Activated CD8-positive, alpha-beta T cell treated with anti-CD3 and anti-CD28 coated beads, Interleukin-2, amount 10 ng/mL, durations not matched to agents 7 days and 5 days (primary cell): Measurements from ENCODE around the gene ZNF764. TPM values are rescaled to one million over a fixed set of nuclear protein-coding genes. Genes with fewer than 3 reads are reported as not detected.
"Not testable (repeated sequence)": the region's sequence is repeated elsewhere in the genome, so short reads cannot be mapped to it uniquely, and the experiment has no call there.

Experiments used
- ATAC-seq: fragments of 150-1000 bp; cut with Tn5 transposase; one replicate; pipeline ENCODE4 v1.10.0; 2021; ENCODE audit warnings: moderate library complexity
- CTCF ChIA-PET: fragments of 350-600 bp; sonication (Branson Sonifier 250); formaldehyde crosslinking; loops from one replicate; lab custom pipeline; 2021; ENCODE audit warnings: antibody characterized with exemption; lab: Charles Lee
- POLR2A ChIA-PET: fragments of 350-600 bp; sonication (Branson Sonifier 250); formaldehyde crosslinking; loops from one replicate; lab custom pipeline; 2021; ENCODE audit warnings: antibody characterized with exemption; lab: Charles Lee
- DNase-seq: peaks from one replicate; pipeline ENCODE4 v3.0.0-alpha.2; 2020
- H3K27ac Mint-ChIP-seq: one replicate; pipeline ENCODE4 v1.8.0; 2021; ENCODE audit warnings: mild to moderate bottlenecking, mixed read lengths
- H3K27me3 Mint-ChIP-seq: one replicate; pipeline ENCODE4 v1.8.0; 2021; ENCODE audit warnings: low read depth, mixed read lengths
- H3K36me3 Mint-ChIP-seq: one replicate; pipeline ENCODE4 v1.8.0; 2021; ENCODE audit warnings: low read depth, mixed read lengths
- H3K4me1 Mint-ChIP-seq: one replicate; pipeline ENCODE4 v1.8.0; 2021; ENCODE audit warnings: low read depth, mixed read lengths
- H3K4me3 Mint-ChIP-seq: one replicate; pipeline ENCODE4 v1.8.0; 2021; ENCODE audit warnings: mild to moderate bottlenecking, mixed read lengths
- H3K9me3 Mint-ChIP-seq: one replicate; pipeline ENCODE4 v1.8.0; 2022; ENCODE audit warnings: mixed read lengths; ENCODE audit not compliant: insufficient read depth
- total RNA-seq, 2 experiments: library from RNA; stranded (reverse); gene quantifications; one replicate each; pipeline ENCODE4 v1.2.3, GENCODE V29; 2021

ZNF764 gene
- total RNA-seq, 2 experiments from 2014 or later = 15.2 to 15.4 TPM

DNA sequence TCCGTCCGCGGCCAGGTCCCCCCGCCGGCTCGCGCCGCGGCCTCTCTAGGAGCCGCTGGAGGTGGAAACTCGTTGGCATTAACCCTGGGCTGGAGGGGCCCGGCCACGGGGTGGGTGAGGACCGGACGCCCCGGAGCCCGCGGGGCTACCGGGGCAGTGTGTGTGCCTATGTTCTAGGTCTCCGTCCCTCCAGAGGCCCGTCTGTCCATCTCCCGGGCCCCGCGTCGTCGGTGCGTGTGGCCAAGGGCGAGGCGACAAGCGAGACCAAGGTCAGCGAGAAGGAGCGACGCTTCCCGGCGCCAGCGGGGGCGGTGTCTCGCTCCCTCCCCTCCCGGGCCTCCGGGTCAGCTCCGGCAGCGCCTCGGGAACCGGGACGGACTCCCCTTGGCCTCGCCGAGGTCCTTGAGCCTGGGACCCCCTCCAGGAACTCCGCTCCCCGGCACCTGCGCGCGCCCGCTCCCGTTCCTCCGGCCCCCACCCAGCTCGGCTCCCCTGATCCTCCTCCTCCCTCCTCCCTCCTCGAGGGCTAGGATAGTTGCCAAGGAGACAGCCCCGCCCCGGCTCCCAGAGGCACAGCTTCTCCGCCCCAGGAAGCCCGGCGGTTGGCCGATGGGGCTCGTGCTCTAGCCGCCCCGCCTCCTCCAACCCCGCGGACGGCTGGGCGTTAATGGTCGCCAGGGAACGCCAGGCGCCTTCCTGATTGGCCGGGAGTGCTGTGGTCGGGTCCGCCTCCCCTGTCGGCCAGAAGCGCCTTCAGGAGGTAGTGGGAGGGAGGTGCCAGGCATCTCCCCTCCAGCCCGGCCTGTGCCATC lies 31.1 kb downstream of the ZNF764 start:
- peaks cover 32% of the 10 kb centered on the region for H3K4me1 Mint-ChIP-seq
- peak; percentile 90 for ATAC-seq

DNA sequence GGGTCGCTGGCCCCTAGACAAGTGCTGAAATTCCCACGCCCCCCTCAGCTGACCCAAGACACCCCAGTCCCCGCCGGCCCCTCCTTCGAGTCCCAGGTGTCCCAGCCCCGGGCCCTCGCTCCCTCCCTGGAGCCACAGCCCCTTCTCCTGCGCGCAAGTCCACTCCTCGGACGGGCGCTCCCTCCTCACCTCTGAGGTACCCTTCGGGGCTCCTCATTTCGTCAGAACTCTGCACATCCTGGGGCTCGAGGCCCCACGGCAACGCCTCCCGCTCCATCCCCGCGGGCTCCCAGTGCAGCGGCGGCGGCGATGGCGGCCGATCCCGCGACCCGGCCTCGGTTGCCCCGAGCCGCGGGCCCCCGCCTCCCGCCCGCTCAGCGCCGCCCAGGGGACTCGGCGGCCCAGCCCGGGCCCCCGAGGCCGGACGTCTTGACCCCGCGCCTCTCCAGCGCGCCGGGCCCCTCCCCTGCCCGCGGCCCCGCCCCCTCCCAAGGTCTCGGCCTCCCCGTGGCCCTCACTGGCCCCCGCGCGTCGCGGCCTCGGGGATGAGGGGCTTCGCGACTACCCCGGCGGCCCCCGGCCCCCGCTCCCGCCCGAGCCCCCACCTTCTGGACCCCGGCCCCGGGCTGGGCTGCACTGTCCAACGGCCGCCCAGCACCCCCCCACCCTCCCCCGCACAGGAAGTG lies 31.9 kb downstream of the ZNF764 start, which contains the start of gene ZNF768:
TSS of gene ZNF768 (minus strand) at position 430 of the 686 bp plus-strand sequence. CDS start at position 277, 153 bp downstream.
- Mint-ChIP-seq H3K27ac (peak within 1 kb of the TSS; percentile 75), H3K9me3 (no peaks in the 10 kb centered on the region), H3K27me3 (no peaks in the 10 kb centered on the region), H3K4me3 (peak within 1 kb of the TSS; percentile 78), H3K36me3 (peaks cover 25% of the 10 kb centered on the region), H3K4me1 (peaks cover 32% of the 10 kb centered on the region)
- ATAC-seq (peak; percentile 31), DNase-seq (peak; percentile 34)
- ChIA-PET CTCF (interaction anchor here (1.0 to 1.9 kb wide), 4 partner anchors 9 to 96 kb away, joined by 3 to 12 read pairs (median 6); partner anchors contain the start of genes DCTPP1 and ZNF747), POLR2A (interaction anchor here (0.7 to 1.6 kb wide), 8 partner anchors 9 to 132 kb away, joined by 3 to 6 read pairs (median 4); partner anchors contain the start of genes FBRS, ZNF747 and ZNF785)

More for the DNA sequence above, 31.1 kb downstream of the ZNF764 start:
- ChIA-PET POLR2A (interaction anchor here (0.6 to 1.3 kb wide), 6 partner anchors 9 to 97 kb away, joined by 3 to 6 read pairs (median 4); partner anchors contain the start of genes DCTPP1, ZNF747 and ZNF785), CTCF (interaction anchor here (0.8 to 1.6 kb wide), 6 partner anchors 9 to 97 kb away, joined by 3 to 7 read pairs (median 4); partner anchors contain the start of gene DCTPP1)
- peak overlapping the region; percentile 75 for H3K27ac Mint-ChIP-seq
- H3K9me3 Mint-ChIP-seq = no peaks in the 10 kb centered on the region
- peak; percentile 97 for DNase-seq
- peaks cover 21% of the 10 kb centered on the region for H3K36me3 Mint-ChIP-seq
- H3K4me3 Mint-ChIP-seq = peak overlapping the region; percentile 73
- no peaks in the 10 kb centered on the region for H3K27me3 Mint-ChIP-seq

DNA sequence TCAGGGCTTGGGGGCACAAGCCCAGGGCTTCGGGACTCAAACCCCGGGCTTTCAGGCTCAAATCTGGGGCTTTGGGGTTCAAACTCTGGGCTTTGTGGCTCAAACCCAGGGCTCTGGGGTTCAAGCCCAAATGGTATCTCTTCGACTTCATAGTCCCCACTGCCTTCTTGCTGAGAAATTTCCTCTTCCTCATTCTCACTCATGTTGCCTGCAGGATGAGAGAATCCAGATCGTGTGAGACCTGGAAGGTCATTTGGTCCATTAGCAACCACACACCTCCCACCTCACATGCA lies 32.4 kb downstream of the ZNF764 start:
- H3K27ac Mint-ChIP-seq = peak overlapping the region; percentile 72
- ChIA-PET POLR2A (interaction anchor here (1.2 to 1.6 kb wide), 3 partner anchors 43 to 133 kb away, joined by 3 to 6 read pairs (median 3); partner anchors contain the start of gene FBRS), CTCF (interaction anchor here (0.8 to 1.9 kb wide), 5 partner anchors 10 to 96 kb away, joined by 3 to 12 read pairs (median 4); partner anchors contain the start of genes DCTPP1 and ZNF747)
- no peaks in the 10 kb centered on the region for H3K27me3 Mint-ChIP-seq
- peak overlapping the region; percentile 78 for H3K4me3 Mint-ChIP-seq
- H3K4me1 Mint-ChIP-seq = peaks cover 30% of the 10 kb centered on the region
- ATAC-seq (no peak), DNase-seq (no peak)
- peaks cover 21% of the 10 kb centered on the region for H3K36me3 Mint-ChIP-seq
- H3K9me3 Mint-ChIP-seq = no peaks in the 10 kb centered on the region

DNA sequence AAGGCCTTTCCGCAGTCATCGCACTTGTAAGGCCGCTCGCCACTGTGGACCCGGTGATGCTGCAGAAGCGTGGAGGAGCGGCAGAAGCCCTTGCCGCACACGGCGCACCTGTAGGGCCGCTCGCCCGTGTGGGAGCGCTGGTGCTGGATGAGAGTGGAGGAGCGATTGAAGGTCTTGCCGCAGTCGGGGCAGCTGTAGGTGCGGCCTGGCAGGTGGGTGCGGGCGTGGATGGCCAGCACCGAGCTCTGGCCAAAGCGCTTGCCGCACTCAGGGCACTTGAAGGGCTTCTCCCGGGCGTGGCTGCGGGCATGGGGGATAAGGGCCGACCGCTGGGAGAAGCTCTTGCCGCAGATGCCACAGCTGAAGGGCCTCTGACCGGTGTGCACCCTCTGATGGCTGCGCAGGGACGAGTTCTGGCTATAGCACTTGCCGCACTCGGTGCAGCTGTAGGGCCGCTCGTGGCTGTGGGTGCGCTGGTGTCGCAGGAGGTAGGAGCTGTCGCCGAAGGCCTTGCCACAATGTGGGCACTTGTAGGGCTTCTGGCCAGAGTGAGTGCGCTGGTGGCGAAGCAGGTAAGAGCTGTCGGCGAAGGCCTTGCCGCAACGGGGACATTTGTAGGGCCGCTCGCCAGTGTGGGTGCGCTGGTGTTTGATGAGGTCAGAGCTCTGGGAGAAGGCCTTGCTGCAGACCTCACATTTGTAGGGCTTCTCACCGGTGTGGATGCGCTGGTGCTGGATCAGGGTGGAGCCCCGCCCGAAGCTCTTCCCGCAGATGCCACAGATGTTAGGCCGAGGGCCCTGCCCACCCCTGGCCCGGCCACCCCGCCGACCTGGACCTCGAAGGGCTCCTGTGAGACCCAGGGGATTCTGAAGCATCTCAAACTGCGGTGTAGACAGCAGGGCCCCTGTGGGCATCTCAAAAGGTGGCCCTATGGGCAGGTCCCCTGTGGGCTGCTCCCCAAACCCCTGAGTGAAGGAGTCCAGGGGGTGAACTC lies 33.3 kb downstream of the ZNF764 start:
- Mint-ChIP-seq H3K27me3 (no peaks in the 10 kb centered on the region), H3K4me3 (no peak overlapping the region), H3K4me1 (peaks cover 23% of the 10 kb centered on the region), H3K36me3 (peaks cover 27% of the 10 kb centered on the region), H3K27ac (no peak overlapping the region), H3K9me3 (no peaks in the 10 kb centered on the region)
- DNase-seq = no peak
- ChIA-PET CTCF (interaction anchor here (0.8 to 1.9 kb wide), 7 partner anchors 10 to 115 kb away, joined by 3 to 12 read pairs (median 3); partner anchors contain the start of genes DCTPP1 and ZNF747), POLR2A (interaction anchor here (0.7 to 1.6 kb wide), 10 partner anchors 8 to 134 kb away, joined by 3 to 6 read pairs (median 4); partner anchors contain the start of genes FBRS, ZNF689 and ZNF747)
- ATAC-seq = no peak

DNA sequence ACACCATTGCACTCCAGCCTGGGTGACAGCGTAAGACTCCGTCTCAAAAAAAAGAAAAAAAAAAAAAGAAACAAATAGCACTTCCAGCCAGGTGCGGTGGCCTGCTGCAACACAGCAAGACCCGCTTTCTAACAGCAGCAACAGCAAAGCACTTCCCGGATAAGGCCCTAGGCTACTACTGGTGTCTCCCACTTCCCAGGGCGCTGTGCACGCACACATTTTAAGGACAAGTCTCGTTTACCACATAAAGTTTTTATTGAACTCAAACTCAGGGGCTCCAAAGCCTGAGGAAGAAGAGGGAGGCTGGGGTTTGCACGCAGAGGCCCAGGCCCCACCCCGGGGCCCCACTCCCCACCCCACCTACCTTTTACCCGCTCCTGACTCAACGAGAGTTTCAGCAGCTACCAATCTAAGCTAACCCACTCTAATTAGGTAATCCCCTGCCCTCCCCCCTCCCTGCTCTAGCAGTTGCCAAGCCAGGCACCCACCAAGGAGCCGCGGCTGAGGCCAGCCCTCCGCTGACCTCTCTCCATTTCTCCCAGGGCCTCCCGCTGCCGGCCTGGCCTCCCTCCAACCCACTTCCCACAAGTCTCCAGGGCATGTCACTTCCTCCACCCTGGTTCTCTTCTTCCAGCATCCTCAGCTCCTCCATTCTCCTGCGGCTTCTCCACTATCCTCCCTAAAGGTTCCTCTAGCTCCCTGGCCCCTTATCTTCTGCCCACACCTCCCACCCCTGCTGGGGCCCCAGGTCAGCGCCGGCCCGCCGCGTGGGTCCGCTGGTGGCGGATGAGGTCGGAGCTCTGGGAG lies 34.2 kb downstream of the ZNF764 start:
- POLR2A ChIA-PET = interaction anchor here (0.7 to 1.6 kb wide), 4 partner anchors 7 to 41 kb away, joined by 3 to 6 read pairs (median 4); no protein-coding TSS in a partner anchor
- Mint-ChIP-seq H3K4me3 (no peak overlapping the region), H3K4me1 (peaks cover 30% of the 10 kb centered on the region), H3K9me3 (no peaks in the 10 kb centered on the region), H3K36me3 (peaks cover 36% of the 10 kb centered on the region), H3K27ac (no peak overlapping the region), H3K27me3 (no peaks in the 10 kb centered on the region)
- CTCF ChIA-PET = interaction anchor here (0.9 to 1.9 kb wide), 2 partner anchors 11 to 116 kb away, joined by 3 to 12 read pairs; partner anchors contain the start of gene ZNF747
- ATAC-seq (no peak), DNase-seq (no peak)

DNA sequence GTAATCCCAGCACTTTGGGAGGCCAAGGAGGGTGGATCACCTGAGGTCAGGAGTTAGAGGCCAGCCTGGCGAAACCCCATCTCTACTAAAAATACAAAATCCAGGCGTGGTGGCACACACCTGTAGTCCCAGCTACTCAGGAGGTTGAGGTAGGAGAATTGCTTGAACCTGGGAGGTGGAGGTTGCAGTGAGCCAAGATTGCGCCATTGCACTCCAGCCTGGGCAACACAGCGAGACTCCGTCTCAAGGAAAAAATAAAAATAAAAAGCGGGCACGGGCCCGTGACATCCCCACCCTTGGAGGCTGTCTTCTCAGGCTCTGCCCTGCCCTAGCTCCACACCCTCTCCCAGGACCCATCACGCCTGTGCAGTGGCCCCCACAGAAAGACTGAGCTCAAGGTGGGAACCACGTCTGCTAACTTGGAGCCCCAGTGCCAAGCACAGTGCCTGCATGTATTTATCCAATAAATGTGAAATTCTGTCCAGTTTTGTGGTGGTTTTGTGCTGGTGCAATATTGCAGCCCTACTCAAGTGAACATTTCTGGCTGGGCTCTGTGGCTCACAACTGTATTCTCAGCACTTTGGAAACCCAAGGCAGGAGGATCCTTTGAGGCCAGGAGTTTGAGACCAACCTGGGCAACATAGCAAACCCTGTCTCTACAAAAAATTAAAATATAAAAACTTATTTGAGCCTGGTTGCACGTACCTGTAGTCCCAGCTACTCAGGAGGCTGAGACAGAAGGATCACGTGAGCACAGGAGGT lies 35.3 kb downstream of the ZNF764 start:
- Mint-ChIP-seq H3K36me3 (peaks cover 44% of the 10 kb centered on the region), H3K4me1 (peaks cover 33% of the 10 kb centered on the region), H3K27ac (peak overlapping the region; percentile 30)
- not testable (repeated sequence) for DNase-seq, H3K27me3 Mint-ChIP-seq, H3K4me3 Mint-ChIP-seq, H3K9me3 Mint-ChIP-seq, ATAC-seq
- POLR2A ChIA-PET = interaction anchor here (0.6 to 1.7 kb wide), 5 partner anchors 13 to 78 kb away, joined by 3 to 5 read pairs (median 3); no protein-coding TSS in a partner anchor
- CTCF ChIA-PET = interaction anchor here (0.8 to 1.2 kb wide), 2 partner anchors 43 to 76 kb away, joined by 3 to 4 read pairs; no protein-coding TSS in a partner anchor

DNA sequence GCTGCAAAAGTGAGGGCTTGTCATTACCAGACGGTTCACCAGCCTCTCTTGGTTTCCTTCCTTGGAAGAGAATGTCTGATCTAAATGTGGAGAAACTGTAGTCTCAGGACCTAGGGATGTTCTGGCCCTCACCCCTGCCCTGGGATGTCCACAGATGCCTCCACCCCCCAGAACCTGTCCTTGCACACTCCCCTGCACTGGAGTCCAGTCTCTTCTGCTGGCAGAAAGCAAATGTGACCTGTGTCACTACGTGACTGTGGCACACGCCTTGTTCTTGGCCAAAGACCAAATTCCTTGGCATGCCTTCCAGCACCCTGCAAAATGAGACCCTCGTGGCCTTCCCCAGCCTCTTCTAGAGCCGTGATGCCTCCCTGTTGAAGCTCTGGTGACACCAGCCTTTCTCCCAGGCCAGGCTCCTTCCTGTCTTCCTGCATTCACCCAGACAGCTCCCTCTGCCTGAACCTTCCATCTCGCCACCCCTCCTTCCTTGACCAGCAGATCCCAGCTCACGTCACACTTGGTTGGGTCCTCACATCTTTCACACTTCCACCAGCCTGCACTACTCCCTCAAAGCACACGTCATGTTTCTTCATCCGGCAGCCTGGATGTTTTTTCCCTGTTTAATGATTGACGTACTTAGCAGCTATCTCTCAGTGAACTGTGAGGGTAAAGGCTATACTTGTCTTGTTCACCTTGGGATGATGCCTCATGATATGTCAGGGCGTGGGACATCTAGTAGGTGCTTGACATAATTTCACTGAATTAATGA lies 36.1 kb downstream of the ZNF764 start:
- Mint-ChIP-seq H3K36me3 (peaks cover 52% of the 10 kb centered on the region), H3K27me3 (no peaks in the 10 kb centered on the region), H3K27ac (peak overlapping the region; percentile 1), H3K4me3 (no peak overlapping the region), H3K4me1 (peaks cover 34% of the 10 kb centered on the region), H3K9me3 (no peaks in the 10 kb centered on the region)
- no peak for ATAC-seq
- DNase-seq = no peak
- ChIA-PET POLR2A (interaction anchor here (1.0 to 1.7 kb wide), 4 partner anchors 13 to 41 kb away, joined by 3 to 5 read pairs (median 4); no protein-coding TSS in a partner anchor), CTCF (interaction anchor here (1.2 kb wide), 1 partner anchor 77 kb away, joined by 4 read pairs; no protein-coding TSS in a partner anchor)

DNA sequence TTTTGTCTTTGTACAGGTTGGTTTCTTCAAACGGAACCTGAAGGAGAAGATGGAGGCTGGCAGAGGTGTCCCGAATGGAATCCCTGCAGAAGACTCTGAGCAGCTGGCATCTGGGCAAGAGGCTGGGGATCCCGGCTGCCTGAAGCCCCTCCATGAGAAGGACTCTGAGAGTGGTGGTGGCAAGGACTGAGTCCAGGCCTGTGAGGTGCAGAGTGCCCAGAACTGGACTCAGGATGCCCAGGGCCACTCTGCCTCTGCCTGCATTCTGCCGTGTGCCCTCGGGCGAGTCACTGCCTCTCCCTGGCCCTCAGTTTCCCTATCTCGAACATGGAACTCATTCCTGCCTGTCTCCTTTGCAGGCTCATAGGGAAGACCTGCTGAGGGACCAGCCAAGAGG lies 36.7 kb downstream of the ZNF764 start:
- no peaks in the 10 kb centered on the region for H3K27me3 Mint-ChIP-seq
- CTCF ChIA-PET = no interaction called here
- H3K4me3 Mint-ChIP-seq = no peak overlapping the region
- no peak for ATAC-seq
- no peak for DNase-seq
- no peak overlapping the region for H3K27ac Mint-ChIP-seq
- no peaks in the 10 kb centered on the region for H3K9me3 Mint-ChIP-seq
- peaks cover 58% of the 10 kb centered on the region for H3K36me3 Mint-ChIP-seq
- POLR2A ChIA-PET = interaction anchor here (0.7 to 1.7 kb wide), 3 partner anchors 14 to 51 kb away, joined by 3 to 5 read pairs (median 3); no protein-coding TSS in a partner anchor
- peaks cover 39% of the 10 kb centered on the region for H3K4me1 Mint-ChIP-seq
